Activated T-helper 2 cell treated with anti-CD3 and anti-CD28 coated beads, Interferon-gamma antibody, Interleukin-2, Interleukin-4, amounts not matched to agents 10 μg/mL and 5 μg/mL and 100 μg/mL, durations not matched to agents 14 hours and 24 hours and 36 hours (primary cell): ENCODE data around the gene CDK13. TPM values are rescaled to one million over a fixed set of nuclear protein-coding genes. Genes with fewer than 3 reads are reported as not detected.

Experiments
- total RNA-seq: library from RNA; stranded (reverse); gene quantifications from 2 replicates; pipeline ENCODE4 v1.2.3, GENCODE V29; 2022

CDK13 gene
- total RNA-seq, 1 donor from 2014 or later, result 45.5 TPM

Other genes starting within 250 kb of the CDK13 start
- gene MPLKIP, start 184.4 kb downstream of the CDK13 start, total RNA-seq, result 35.6 and 39.0 TPM in 2 replicates
- 0.43 and 1.2 TPM in 2 replicates for gene SUGCT, start 184.7 kb downstream of the CDK13 start, total RNA-seq